IPS-18c (cell line): ENCODE results near the gene PBX2.
"Not testable (repeated sequence)": the region's sequence is repeated elsewhere in the genome, so short reads cannot be mapped to it uniquely, and the experiment has no call there.

Experiments used
- H3K4me3 ChIP-seq: 2 replicates; pipeline ENCODE4 v1.7.0; 2013; ENCODE audit warnings: low read depth, mild to moderate bottlenecking, low read length, moderate library complexity; ENCODE audit not compliant: insufficient read depth
- H3K9me3 ChIP-seq: one replicate; pipeline ENCODE4 v1.6.1; 2013; ENCODE audit warnings: mild to moderate bottlenecking, low read length, moderate library complexity; ENCODE audit not compliant: control insufficient read depth, insufficient read depth

The PBX2 gene

GRCh38 chr6:32190054-32190851 lies at the start of gene PBX2:
Gene PBX2, minus strand, starts transcription at chr6:32190202. Its CDS starts 287 bp downstream, at chr6:32189915.
- Histone ChIP-seq H3K4me3 (peak within 1 kb of the TSS; percentile 70), H3K9me3 (no peaks in the 10 kb centered on the region)

GRCh38 chr6:32239462-32239861 lies 49.5 kb upstream of the PBX2 start:
- no peaks in the 10 kb centered on the region for H3K9me3 ChIP-seq
- no peak overlapping the region for H3K4me3 ChIP-seq

- Histone ChIP-seq H3K9me3 (no peaks in the 10 kb centered on the region), H3K4me3 (no peak overlapping the region)
These were observed 44.9 kb upstream of the PBX2 start for GRCh38 chr6:32234934-32235333.

- no peaks in the 10 kb centered on the region for H3K9me3 ChIP-seq
- H3K4me3 ChIP-seq: no peak overlapping the region
These were observed 36.4 kb upstream of the PBX2 start for GRCh38 chr6:32226434-32226833.

GRCh38 chr6:32224696-32225095 lies 34.7 kb upstream of the PBX2 start:
- H3K4me3 ChIP-seq: no peak overlapping the region

GRCh38 chr6:32223258-32224235 lies 33.5 kb upstream of the PBX2 start, which contains the start of gene NOTCH4:
Gene NOTCH4, minus strand, starts transcription at chr6:32224067. Its CDS starts 139 bp downstream, at chr6:32223928.
- no peak within 1 kb of the TSS for H3K4me3 ChIP-seq
- no peaks in the 10 kb centered on the region for H3K9me3 ChIP-seq

More at GRCh38 chr6:32224696-32225095, 34.7 kb upstream of the PBX2 start:
- no peaks in the 10 kb centered on the region for H3K9me3 ChIP-seq

- H3K9me3 ChIP-seq: no peaks in the 10 kb centered on the region
- H3K4me3 ChIP-seq: no peak overlapping the region
These were observed 32.6 kb upstream of the PBX2 start for GRCh38 chr6:32222333-32223230.

GRCh38 chr6:32220021-32220420 lies 30.0 kb upstream of the PBX2 start:
- Histone ChIP-seq H3K4me3 (no peak overlapping the region), H3K9me3 (no peaks in the 10 kb centered on the region)

GRCh38 chr6:32218167-32218566 lies 28.2 kb upstream of the PBX2 start:
- no peak overlapping the region for H3K4me3 ChIP-seq

GRCh38 chr6:32216998-32217397 lies 27.0 kb upstream of the PBX2 start:
- H3K4me3 ChIP-seq: no peak overlapping the region
- no peaks in the 10 kb centered on the region for H3K9me3 ChIP-seq

More at GRCh38 chr6:32218167-32218566, 28.2 kb upstream of the PBX2 start:
- H3K9me3 ChIP-seq: no peaks in the 10 kb centered on the region

GRCh38 chr6:32216285-32216684 lies 26.3 kb upstream of the PBX2 start:
- Histone ChIP-seq H3K9me3 (no peaks in the 10 kb centered on the region), H3K4me3 (no peak overlapping the region)

GRCh38 chr6:32215617-32216016 lies 25.6 kb upstream of the PBX2 start:
- H3K9me3 ChIP-seq: no peaks in the 10 kb centered on the region
- H3K4me3 ChIP-seq: no peak overlapping the region

GRCh38 chr6:32214126-32214525 lies 24.1 kb upstream of the PBX2 start:
- no peaks in the 10 kb centered on the region for H3K9me3 ChIP-seq
- no peak overlapping the region for H3K4me3 ChIP-seq

GRCh38 chr6:32213649-32214048 lies 23.6 kb upstream of the PBX2 start:
- Histone ChIP-seq H3K9me3 (no peaks in the 10 kb centered on the region), H3K4me3 (no peak overlapping the region)

GRCh38 chr6:32212076-32212760 lies 22.2 kb upstream of the PBX2 start:
- peaks cover 3% of the 10 kb centered on the region for H3K9me3 ChIP-seq
- H3K4me3 ChIP-seq: no peak overlapping the region

GRCh38 chr6:32211432-32211831 lies 21.4 kb upstream of the PBX2 start:
- H3K4me3 ChIP-seq, H3K9me3 ChIP-seq: not testable (repeated sequence)
